SK-N-SH treated with all-trans-retinoic acid at 6 μM for 48 hours (cell line): ENCODE measurements around the gene LEPROT.

ENCODE experiments used
- ATAC-seq: fragments of 200-7000 bp; cut with Tn5 transposase; 3 replicates; pipeline ENCODE4 v1.9.1; 2020; ENCODE audit warnings: mild to moderate bottlenecking, moderate library complexity
- ARNTL ChIP-seq: fragments of 450-650 bp; formaldehyde crosslinking; IDR thresholded peaks from 2 replicates; pipeline ENCODE4 v1.5.0; 2020; ENCODE audit warnings: low read depth, mild to moderate bottlenecking, moderate library complexity, borderline replicate concordance
- CSDC2 ChIP-seq: fragments of 250-450 bp; sonication (Bioruptor Pico); IDR thresholded peaks from 2 replicates; pipeline ENCODE4 v1.5.0; 2020; ENCODE audit warnings: mild to moderate bottlenecking, moderate library complexity
- CSRNP3 ChIP-seq: fragments of 250-450 bp; sonication (Bioruptor Pico); IDR thresholded peaks from 2 replicates; pipeline ENCODE4 v1.5.1; 2021; ENCODE audit warnings: mild to moderate bottlenecking, moderate library complexity
- ESRRG ChIP-seq: fragments of 250-450 bp; sonication (Bioruptor Pico); IDR thresholded peaks from 2 replicates; pipeline ENCODE4 v1.6.1; 2021; ENCODE audit warnings: mild to moderate bottlenecking
- GLIS3 ChIP-seq: fragments of 250-450 bp; sonication (Bioruptor Pico); IDR thresholded peaks from 2 replicates; pipeline ENCODE4 v1.5.0; 2020; ENCODE audit warnings: mild to moderate bottlenecking, moderate library complexity
- OSR1 ChIP-seq: fragments of 250-450 bp; sonication (Bioruptor Pico); IDR thresholded peaks from 2 replicates; pipeline ENCODE4 v1.8.0; 2022; ENCODE audit warnings: moderate library complexity, mild to moderate bottlenecking, inconsistent platforms
- PATZ1 ChIP-seq: fragments of 250-450 bp; sonication (Bioruptor Pico); IDR thresholded peaks from 2 replicates; pipeline ENCODE4 v1.8.0; 2020; ENCODE audit warnings: mild to moderate bottlenecking, moderate library complexity, borderline replicate concordance
- PPARA ChIP-seq: fragments of 250-450 bp; sonication (Bioruptor Pico); IDR thresholded peaks from 2 replicates; pipeline ENCODE4 v1.5.0; 2020; ENCODE audit warnings: mild to moderate bottlenecking, borderline replicate concordance
- RARB ChIP-seq: fragments of 250-450 bp; sonication (Bioruptor Pico); IDR thresholded peaks from 2 replicates; pipeline ENCODE4 v1.8.0; 2021; ENCODE audit warnings: mild to moderate bottlenecking, moderate library complexity
- SNAI2 ChIP-seq: fragments of 250-450 bp; sonication (Bioruptor Pico); IDR thresholded peaks from 2 replicates; pipeline ENCODE4 v1.5.0; 2020; ENCODE audit warnings: mild to moderate bottlenecking, moderate library complexity
- ZFP3 ChIP-seq: fragments of 250-450 bp; sonication (Bioruptor Pico); IDR thresholded peaks from 2 replicates; pipeline ENCODE4 v1.5.0; 2020; ENCODE audit warnings: mild to moderate bottlenecking, moderate library complexity
- ZFP30 ChIP-seq: fragments of 450-650 bp; formaldehyde crosslinking; IDR thresholded peaks from 2 replicates; pipeline ENCODE4 v1.5.0; 2022; ENCODE audit warnings: mild to moderate bottlenecking, moderate library complexity
- ZNF565 ChIP-seq: fragments of 450-650 bp; formaldehyde crosslinking; conservative IDR thresholded peaks from 2 replicates; pipeline ENCODE4 v1.5.0; 2020; ENCODE audit warnings: low read depth, mild to moderate bottlenecking, moderate library complexity
- ZNF70 ChIP-seq: fragments of 450-650 bp; formaldehyde crosslinking; IDR thresholded peaks from 2 replicates; pipeline ENCODE4 v1.5.0; 2020; ENCODE audit warnings: mild to moderate bottlenecking, moderate library complexity
- ZNF8 ChIP-seq: fragments of 450-650 bp; formaldehyde crosslinking; IDR thresholded peaks from 2 replicates; pipeline ENCODE4 v1.5.0; 2020; ENCODE audit warnings: mild to moderate bottlenecking, moderate library complexity
- TF ChIP-seq, protein P1 (sequence below): fragments of 250-450 bp; sonication (Bioruptor Pico); IDR thresholded peaks from 2 replicates; pipeline ENCODE4 v1.5.1; 2020; ENCODE audit warnings: low read depth, mild to moderate bottlenecking, moderate library complexity
- TF ChIP-seq, protein P2 (sequence below): fragments of 250-450 bp; sonication (Bioruptor Pico); IDR thresholded peaks from 2 replicates; pipeline ENCODE4 v1.5.0; 2020; ENCODE audit warnings: mild to moderate bottlenecking, moderate library complexity
- TF ChIP-seq, protein P3 (sequence below): fragments of 250-450 bp; sonication (Bioruptor Pico); IDR thresholded peaks from 2 replicates; pipeline ENCODE4 v1.8.0; 2021; ENCODE audit warnings: low read depth, mild to moderate bottlenecking, moderate library complexity, borderline replicate concordance

LEPROT gene

GRCh38 chr1:65388908-65389695 is 31.4 kb upstream of the LEPROT start:
- TF ChIP-seq, protein P1, sequence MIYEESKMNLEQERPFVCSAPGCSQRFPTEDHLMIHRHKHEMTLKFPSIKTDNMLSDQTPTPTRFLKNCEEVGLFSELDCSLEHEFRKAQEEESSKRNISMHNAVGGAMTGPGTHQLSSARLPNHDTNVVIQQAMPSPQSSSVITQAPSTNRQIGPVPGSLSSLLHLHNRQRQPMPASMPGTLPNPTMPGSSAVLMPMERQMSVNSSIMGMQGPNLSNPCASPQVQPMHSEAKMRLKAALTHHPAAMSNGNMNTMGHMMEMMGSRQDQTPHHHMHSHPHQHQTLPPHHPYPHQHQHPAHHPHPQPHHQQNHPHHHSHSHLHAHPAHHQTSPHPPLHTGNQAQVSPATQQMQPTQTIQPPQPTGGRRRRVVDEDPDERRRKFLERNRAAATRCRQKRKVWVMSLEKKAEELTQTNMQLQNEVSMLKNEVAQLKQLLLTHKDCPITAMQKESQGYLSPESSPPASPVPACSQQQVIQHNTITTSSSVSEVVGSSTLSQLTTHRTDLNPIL (CRISPR knock-in tag): no peak
- no peak for TF ChIP-seq OSR1 (CRISPR knock-in tag)
- TF ChIP-seq, protein P2, sequence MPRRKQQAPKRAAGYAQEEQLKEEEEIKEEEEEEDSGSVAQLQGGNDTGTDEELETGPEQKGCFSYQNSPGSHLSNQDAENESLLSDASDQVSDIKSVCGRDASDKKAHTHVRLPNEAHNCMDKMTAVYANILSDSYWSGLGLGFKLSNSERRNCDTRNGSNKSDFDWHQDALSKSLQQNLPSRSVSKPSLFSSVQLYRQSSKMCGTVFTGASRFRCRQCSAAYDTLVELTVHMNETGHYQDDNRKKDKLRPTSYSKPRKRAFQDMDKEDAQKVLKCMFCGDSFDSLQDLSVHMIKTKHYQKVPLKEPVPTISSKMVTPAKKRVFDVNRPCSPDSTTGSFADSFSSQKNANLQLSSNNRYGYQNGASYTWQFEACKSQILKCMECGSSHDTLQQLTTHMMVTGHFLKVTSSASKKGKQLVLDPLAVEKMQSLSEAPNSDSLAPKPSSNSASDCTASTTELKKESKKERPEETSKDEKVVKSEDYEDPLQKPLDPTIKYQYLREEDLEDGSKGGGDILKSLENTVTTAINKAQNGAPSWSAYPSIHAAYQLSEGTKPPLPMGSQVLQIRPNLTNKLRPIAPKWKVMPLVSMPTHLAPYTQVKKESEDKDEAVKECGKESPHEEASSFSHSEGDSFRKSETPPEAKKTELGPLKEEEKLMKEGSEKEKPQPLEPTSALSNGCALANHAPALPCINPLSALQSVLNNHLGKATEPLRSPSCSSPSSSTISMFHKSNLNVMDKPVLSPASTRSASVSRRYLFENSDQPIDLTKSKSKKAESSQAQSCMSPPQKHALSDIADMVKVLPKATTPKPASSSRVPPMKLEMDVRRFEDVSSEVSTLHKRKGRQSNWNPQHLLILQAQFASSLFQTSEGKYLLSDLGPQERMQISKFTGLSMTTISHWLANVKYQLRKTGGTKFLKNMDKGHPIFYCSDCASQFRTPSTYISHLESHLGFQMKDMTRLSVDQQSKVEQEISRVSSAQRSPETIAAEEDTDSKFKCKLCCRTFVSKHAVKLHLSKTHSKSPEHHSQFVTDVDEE (CRISPR knock-in tag): no peak
- TF ChIP-seq CSDC2 (CRISPR knock-in tag): no peak
- TF ChIP-seq ZNF565 (CRISPR knock-in tag): no peak
- no peak for TF ChIP-seq PPARA (CRISPR knock-in tag)
- TF ChIP-seq ZFP3 (CRISPR knock-in tag): no peak
- TF ChIP-seq ESRRG: no peak
- no peak for TF ChIP-seq ZNF8 (CRISPR knock-in tag)
- no peak for TF ChIP-seq PATZ1 (CRISPR knock-in tag)
- no peak for TF ChIP-seq SNAI2
- no peak for TF ChIP-seq RARB (CRISPR knock-in tag)
- no peak for TF ChIP-seq ZFP30 (CRISPR knock-in tag)
- TF ChIP-seq ZNF70: no peak
- no peak for TF ChIP-seq GLIS3 (CRISPR knock-in tag)
- no peak for TF ChIP-seq ARNTL (CRISPR knock-in tag)
- TF ChIP-seq, protein P3, sequence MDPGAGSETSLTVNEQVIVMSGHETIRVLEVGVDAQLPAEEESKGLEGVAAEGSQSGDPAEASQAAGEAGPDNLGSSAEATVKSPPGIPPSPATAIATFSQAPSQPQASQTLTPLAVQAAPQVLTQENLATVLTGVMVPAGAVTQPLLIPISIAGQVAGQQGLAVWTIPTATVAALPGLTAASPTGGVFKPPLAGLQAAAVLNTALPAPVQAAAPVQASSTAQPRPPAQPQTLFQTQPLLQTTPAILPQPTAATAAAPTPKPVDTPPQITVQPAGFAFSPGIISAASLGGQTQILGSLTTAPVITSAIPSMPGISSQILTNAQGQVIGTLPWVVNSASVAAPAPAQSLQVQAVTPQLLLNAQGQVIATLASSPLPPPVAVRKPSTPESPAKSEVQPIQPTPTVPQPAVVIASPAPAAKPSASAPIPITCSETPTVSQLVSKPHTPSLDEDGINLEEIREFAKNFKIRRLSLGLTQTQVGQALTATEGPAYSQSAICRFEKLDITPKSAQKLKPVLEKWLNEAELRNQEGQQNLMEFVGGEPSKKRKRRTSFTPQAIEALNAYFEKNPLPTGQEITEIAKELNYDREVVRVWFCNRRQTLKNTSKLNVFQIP (CRISPR knock-in tag): no peak
- TF ChIP-seq CSRNP3 (CRISPR knock-in tag): no peak
- no peak for ATAC-seq

GRCh38 chr1:65392497-65392896 is 28.0 kb upstream of the LEPROT start:
- ATAC-seq: no peak
- no peak for TF ChIP-seq CSDC2 (CRISPR knock-in tag)
- TF ChIP-seq, protein P2 (CRISPR knock-in tag): no peak
- no peak for TF ChIP-seq GLIS3 (CRISPR knock-in tag)
- no peak for TF ChIP-seq ZNF8 (CRISPR knock-in tag)
